Activated CD4-positive, alpha-beta T cell treated with anti-CD3 and anti-CD28 coated beads, Interleukin-2, amount 50 U/mL, for 16 hours (primary cell): Measurements from ENCODE around the gene FAM236A.
"Not testable (repeated sequence)": the region's sequence is repeated elsewhere in the genome, so short reads cannot be mapped to it uniquely, and the experiment has no call there.

Experiments
- DNase-seq: peaks from one replicate; pipeline ENCODE4 v3.0.0-alpha.2; 2020

Gene FAM236A

GRCh38 chrX:72937906-72938305 lies at the start of gene FAM236A:
Gene FAM236A (plus strand): TSS chrX:72938206. CDS start chrX:72938263, 57 bp downstream.
- not testable (repeated sequence) for DNase-seq

GRCh38 chrX:72889740-72890139 lies 48.3 kb upstream of the FAM236A start:
- not testable (repeated sequence) for DNase-seq

GRCh38 chrX:72912315-72912714 lies 25.7 kb upstream of the FAM236A start, which contains the start of gene FAM236C:
Gene FAM236C (plus strand): TSS chrX:72912615. CDS start chrX:72912715, 100 bp downstream.
- DNase-seq = not testable (repeated sequence)

DNA sequence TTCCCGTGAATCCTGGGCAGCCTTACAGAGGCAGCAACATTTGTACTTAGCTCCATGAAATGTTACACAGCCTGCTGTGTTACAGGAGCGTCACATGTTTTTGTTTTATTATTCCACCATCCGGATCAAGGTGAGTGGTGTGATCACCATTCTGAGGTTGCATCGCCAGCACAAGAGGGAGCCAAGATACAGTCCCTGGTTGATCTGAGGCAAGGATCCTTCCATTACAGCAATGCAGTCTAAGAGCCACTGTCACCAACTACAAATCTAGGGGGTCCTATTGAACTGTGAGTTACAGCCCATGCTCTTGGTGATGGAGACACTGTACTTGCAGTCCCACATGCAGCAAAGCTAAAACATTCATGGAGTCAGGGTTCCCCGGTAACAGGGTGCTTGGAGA lies 21.9 kb upstream of the FAM236A start:
- not testable (repeated sequence) for DNase-seq

GRCh38 chrX:72932283-72932682 lies 5.7 kb upstream of the FAM236A start:
- DNase-seq = not testable (repeated sequence)

DNA sequence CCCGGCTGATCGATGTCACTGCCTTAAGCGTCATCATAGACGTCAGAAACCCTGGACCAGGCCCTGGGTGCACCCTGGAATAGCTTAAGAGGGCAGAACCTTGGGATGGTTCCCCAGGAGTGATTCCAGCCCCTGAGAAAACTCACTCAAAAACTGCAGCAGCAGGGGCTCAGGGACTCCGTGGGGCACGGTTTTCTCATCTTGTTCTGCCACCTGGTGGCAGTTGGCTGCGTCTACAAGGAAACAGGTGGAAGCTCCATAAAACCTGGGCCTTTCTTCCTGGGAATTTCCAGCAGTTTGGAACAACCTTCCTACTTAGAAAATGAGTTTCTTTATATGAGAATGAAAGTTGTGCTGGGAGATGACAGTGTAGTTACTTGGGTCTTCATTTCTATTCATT lies 1.6 kb upstream of the FAM236A start:
- DNase-seq = not testable (repeated sequence)

DNA sequence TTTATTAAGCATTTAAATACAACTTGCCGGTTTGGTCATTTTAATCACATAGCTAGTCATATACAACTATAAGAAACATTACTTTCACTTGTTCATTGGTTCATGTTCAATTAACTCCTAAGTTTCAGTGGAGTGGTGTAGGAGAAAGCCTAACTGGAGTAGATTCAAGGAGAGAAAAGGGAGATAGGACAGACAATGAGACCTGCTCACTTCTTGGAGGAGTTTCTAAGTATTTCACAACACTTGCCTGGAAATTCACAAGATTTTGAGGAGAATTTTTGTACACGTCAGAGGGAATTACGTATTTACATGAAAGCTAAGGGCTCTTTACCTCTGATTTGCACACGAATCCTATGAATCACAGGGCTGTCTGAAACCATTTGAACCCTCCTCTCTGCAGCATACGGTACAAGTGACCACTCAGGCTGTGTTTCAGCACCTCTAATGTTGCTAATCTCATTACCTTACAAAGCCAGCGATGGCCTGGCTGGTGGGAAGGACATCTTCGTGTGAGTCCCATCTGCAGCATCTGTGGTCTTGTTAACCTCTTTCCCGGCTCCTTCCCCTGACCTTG lies 1.0 kb upstream of the FAM236A start:
- DNase-seq = not testable (repeated sequence)

DNA sequence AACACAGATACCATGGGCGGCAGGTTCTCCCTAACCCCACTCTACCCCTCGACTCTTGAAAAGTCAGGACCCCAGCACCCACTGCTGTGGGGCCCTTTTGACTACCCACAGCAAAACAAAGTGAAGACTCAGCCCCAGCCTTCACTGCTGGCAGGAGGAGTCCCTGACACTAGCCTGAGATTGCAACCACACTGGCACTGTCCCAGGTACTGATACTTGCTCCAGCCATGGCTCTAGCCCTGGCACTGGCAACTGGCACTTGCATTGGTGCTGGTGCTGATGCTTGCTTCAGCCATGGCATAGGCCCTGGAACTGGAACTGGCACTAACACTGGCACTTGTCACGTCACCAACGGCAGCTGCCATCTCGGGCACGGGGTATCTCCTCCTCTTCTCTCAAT lies 4.3 kb downstream of the FAM236A start:
- not testable (repeated sequence) for DNase-seq

- DNase-seq = not testable (repeated sequence)
Measured at GRCh38 chrX:72943035-72943818, 5.2 kb downstream of the FAM236A start.

DNA sequence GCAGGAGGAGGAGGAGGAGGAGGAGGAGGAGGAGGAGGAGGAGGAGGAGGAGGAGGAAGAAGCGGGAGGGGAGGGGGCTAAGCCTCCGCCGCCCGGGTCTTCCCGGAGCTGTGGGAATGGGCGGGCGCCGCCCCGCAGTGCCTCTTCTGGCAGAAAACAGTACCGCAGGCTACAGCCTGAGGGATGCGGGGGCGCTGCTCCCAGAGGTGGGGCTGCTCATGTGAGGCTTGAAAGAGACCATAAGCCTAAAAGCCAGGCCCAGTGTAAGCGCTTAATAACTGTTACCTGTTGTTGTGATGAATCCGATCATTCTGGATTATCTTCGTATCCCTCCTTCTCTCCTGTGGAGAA lies 5.8 kb downstream of the FAM236A start, which contains the start of gene DMRTC1:
DMRTC1 (minus strand) TSS at position 19 of the 351 bp plus-strand sequence. CDS start 68,143 bp downstream, outside the sequence.
- not testable (repeated sequence) for DNase-seq

- not testable (repeated sequence) for DNase-seq
Measured at GRCh38 chrX:72959971-72960370, 22.0 kb downstream of the FAM236A start.

DNA sequence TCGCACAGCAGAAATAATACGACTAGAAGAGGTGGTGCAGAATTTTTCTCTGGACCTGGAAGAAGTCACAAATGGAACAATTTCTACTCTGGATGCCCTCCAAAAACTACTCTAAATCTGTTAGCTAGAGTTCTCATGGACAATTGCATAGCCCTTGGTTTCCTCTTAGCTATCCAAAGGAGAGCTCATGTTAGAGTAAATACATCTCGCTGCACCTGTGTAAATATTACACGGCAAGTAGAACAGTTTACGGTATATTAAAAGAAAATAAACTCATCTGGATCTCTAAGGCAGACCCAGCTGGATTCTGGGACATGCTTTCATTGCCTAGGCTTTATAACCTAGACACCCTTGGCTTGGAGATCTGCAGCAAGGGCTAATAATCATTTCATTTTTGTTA lies 33.9 kb downstream of the FAM236A start:
- not testable (repeated sequence) for DNase-seq

- not testable (repeated sequence) for DNase-seq
Measured at GRCh38 chrX:72974885-72975284, 36.9 kb downstream of the FAM236A start.

DNA sequence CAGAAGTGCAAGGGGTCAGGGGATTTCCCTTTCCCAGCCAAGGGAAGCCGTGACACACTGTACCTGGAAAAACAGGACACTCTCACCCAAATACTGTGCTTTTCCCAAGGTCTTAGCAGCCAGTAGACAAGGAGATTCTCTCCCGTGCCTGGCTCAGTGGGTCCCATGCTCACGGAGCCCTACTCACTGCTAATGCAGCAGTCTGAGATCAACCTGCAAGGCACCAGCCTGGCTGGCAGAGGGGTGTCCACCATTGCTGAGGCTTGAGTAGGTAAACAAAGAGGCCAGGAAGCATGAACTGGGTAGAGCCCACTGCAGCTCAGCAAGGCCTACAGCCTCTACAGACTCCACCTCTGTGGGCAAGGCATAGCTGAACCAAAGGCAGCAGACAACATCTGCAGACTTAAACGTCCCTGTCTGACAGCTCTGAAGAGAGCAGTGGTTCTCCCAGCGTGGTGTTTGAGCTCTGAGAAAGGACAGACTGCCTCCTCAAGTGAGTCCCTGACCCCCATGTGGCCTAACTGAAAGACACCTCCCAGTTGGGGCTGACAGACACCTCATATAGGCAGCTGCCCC lies 43.0 kb downstream of the FAM236A start:
- DNase-seq = not testable (repeated sequence)
